ENCODE data around the gene PARG. TPM values are rescaled to one million over a fixed set of nuclear protein-coding genes. Genes with fewer than 3 reads are reported as not detected.
A peak's percentile ranks its signal among the peaks of the same experiment; 100 is the strongest.

The PARG gene
- total and polyA plus RNA-seq, 9 of the 15 experiments (the other 6 are each of a cell fraction or from before 2014, with no cell fraction given) = 8.5 to 49.9 (median 28.8) TPM

GRCh38 chr10:49837051-49837478 lies 104.8 kb downstream of the PARG start:
- in situ Hi-C loops (cut with MboI) = no loop called here
- Histone ChIP-seq H2AFZ (ENCODE audit: low read depth, low read length) (no peak overlapping the region), H3K27ac (ENCODE audit: extremely low read depth, low read depth, low read length) (no peak overlapping the region), H3K36me3 (ENCODE audit: control insufficient read depth, insufficient read depth, low read length) (peaks cover 62% of the 10 kb centered on the region), H3K9me1 (ENCODE audit: control insufficient read depth, insufficient read depth, low read length) (no peaks in the 10 kb centered on the region), H3K79me2 (ENCODE audit: control insufficient read depth, insufficient read depth, low read length) (no peaks in the 10 kb centered on the region), H3K9ac (ENCODE audit: insufficient read depth in 1 of 2, low read depth in 2 of 2, low read length in 2 of 2) (no peak overlapping the region), H3K27me3 (ENCODE audit: control insufficient read depth in 2 of 2, insufficient read depth in 2 of 2, low read length in 2 of 2) (no peaks in the 10 kb centered on the region), H4K20me1 (replicated peaks; ENCODE audit: control insufficient read depth, insufficient read depth, low read length) (no peaks in the 10 kb centered on the region), H3K4me1 (replicated peaks in 1 of 2; ENCODE audit: control insufficient read depth in 2 of 2, insufficient read depth in 2 of 2, low read length in 2 of 2) (no peaks in the 10 kb centered on the region), H3K4me2 (ENCODE audit: insufficient read depth, low read length) (no peak overlapping the region), H3K4me3 (no peak overlapping the region), H3K9me3 (replicated peaks; ENCODE audit: control insufficient read depth, insufficient read depth, low read depth, low read length) (no peaks in the 10 kb centered on the region)
- DNase-seq (ENCODE audit: extremely low read depth in 1 of 4, low spot score in 3 of 4) (no peak), FAIRE-seq (no peak), ATAC-seq (no peak)
- ChIA-PET POLR2A (no interaction called here), CTCF (ENCODE audit: low intra/inter-chr PET ratio) (no interaction called here)
- no TSS peak for BruUV-seq (replicated peaks)
- WGBS (ENCODE audit: insufficient coverage, low coverage, missing lambda C conversion rate) = 91% methylated on average over 5 of the region's 5 CpGs
- TF ChIP-seq MAFG (tag; conservative IDR thresholded peaks at IDR 0.05) (0 out of 2 replicates have a peak, but pooled peaks have one; percentile 30), ZNF778 (CRISPR knock-in tag; IDR thresholded peaks at IDR 0.05) (no peak)
- intact Hi-C loops (cut with micrococcal nuclease) = no loop called here

- WGBS (ENCODE audit: insufficient coverage, low coverage, missing lambda C conversion rate) = 91% methylated on average over 3 of the region's 3 CpGs
- Histone ChIP-seq H2AFZ (ENCODE audit: low read depth, low read length) (no peak overlapping the region), H3K4me2 (ENCODE audit: insufficient read depth, low read length) (no peak overlapping the region), H3K27me3 (ENCODE audit: control insufficient read depth in 2 of 2, insufficient read depth in 2 of 2, low read length in 2 of 2) (no peaks in the 10 kb centered on the region), H3K9me3 (replicated peaks; ENCODE audit: control insufficient read depth, insufficient read depth, low read depth, low read length) (no peaks in the 10 kb centered on the region), H4K20me1 (replicated peaks; ENCODE audit: control insufficient read depth, insufficient read depth, low read length) (no peaks in the 10 kb centered on the region), H3K9ac (ENCODE audit: insufficient read depth in 1 of 2, low read depth in 2 of 2, low read length in 2 of 2) (no peak overlapping the region), H3K4me1 (replicated peaks in 1 of 2; ENCODE audit: control insufficient read depth in 2 of 2, insufficient read depth in 2 of 2, low read length in 2 of 2) (no peaks in the 10 kb centered on the region), H3K27ac (ENCODE audit: extremely low read depth, low read depth, low read length) (no peak overlapping the region), H3K9me1 (ENCODE audit: control insufficient read depth, insufficient read depth, low read length) (no peaks in the 10 kb centered on the region), H3K36me3 (ENCODE audit: control insufficient read depth, insufficient read depth, low read length) (peaks cover 57% of the 10 kb centered on the region), H3K4me3 (no peak overlapping the region), H3K79me2 (ENCODE audit: control insufficient read depth, insufficient read depth, low read length) (no peaks in the 10 kb centered on the region)
- FAIRE-seq (no peak), DNase-seq (ENCODE audit: extremely low read depth in 1 of 4, low spot score in 3 of 4) (no peak), ATAC-seq (no peak)
- no TSS peak for BruUV-seq (replicated peaks)
- in situ Hi-C loops (cut with MboI) = no loop called here
- ChIA-PET CTCF (ENCODE audit: low intra/inter-chr PET ratio) (no interaction called here), POLR2A (interaction anchor here (0.6 kb wide), 1 partner anchor 22 kb away, joined by 4 read pairs; no protein-coding TSS in a partner anchor)
- intact Hi-C loops (cut with micrococcal nuclease) = no loop called here
- no peak for TF ChIP-seq TOE1 (IDR thresholded peaks at IDR 0.05; ENCODE audit: borderline replicate concordance)
- no peak for TF ChIP-seq TOE1 (CRISPR knock-in tag; IDR thresholded peaks at IDR 0.05; ENCODE audit: borderline replicate concordance, low read depth)
- TF ChIP-seq CTCFL (IDR thresholded peaks at IDR 0.05; ENCODE audit: borderline replicate concordance, insufficient read depth, low read depth, low read length, poor library complexity, severe bottlenecking) = no peak
- TF ChIP-seq SIN3B (IDR thresholded peaks at IDR 0.05; ENCODE audit: low read depth) = no peak
- no peak for TF ChIP-seq GATAD2B (IDR thresholded peaks at IDR 0.05; ENCODE audit: borderline replicate concordance)
These were observed 106.9 kb downstream of the PARG start for GRCh38 chr10:49834976-49835375.

Measured in K562 (cell line).